ENCODE measurements around the gene TMPRSS6.
A peak's percentile ranks its signal among the peaks of the same experiment; 100 is the strongest.

Gene TMPRSS6

DNA sequence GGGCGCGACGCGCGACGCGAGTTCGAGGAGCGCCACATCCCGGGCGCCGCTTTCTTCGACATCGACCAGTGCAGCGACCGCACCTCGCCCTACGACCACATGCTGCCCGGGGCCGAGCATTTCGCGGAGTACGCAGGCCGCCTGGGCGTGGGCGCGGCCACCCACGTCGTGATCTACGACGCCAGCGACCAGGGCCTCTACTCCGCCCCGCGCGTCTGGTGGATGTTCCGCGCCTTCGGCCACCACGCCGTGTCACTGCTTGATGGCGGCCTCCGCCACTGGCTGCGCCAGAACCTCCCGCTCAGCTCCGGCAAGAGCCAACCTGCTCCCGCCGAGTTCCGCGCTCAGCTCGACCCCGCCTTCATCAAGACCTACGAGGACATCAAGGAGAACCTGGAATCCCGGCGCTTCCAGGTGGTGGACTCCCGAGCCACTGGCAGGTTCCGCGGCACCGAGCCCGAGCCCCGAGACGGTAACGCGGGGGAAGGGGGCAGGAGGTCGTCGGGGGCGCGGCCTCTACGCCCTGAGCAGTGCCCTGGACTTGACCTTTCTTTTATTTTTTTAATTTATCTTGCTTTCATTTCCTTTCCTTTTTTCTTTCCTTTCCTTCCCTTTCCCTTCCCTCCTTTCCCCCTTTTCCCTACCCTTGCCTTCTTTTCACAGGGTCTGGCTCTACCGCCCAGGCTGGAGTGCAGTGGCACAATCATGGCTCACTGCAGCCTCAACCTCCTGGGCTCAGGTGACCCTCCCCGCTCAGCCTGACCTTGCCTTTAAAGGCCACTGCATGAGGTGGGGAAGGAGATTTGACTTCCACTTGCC lies 85.0 kb downstream of the TMPRSS6 start:
- TF ChIP-seq, protein P1, sequence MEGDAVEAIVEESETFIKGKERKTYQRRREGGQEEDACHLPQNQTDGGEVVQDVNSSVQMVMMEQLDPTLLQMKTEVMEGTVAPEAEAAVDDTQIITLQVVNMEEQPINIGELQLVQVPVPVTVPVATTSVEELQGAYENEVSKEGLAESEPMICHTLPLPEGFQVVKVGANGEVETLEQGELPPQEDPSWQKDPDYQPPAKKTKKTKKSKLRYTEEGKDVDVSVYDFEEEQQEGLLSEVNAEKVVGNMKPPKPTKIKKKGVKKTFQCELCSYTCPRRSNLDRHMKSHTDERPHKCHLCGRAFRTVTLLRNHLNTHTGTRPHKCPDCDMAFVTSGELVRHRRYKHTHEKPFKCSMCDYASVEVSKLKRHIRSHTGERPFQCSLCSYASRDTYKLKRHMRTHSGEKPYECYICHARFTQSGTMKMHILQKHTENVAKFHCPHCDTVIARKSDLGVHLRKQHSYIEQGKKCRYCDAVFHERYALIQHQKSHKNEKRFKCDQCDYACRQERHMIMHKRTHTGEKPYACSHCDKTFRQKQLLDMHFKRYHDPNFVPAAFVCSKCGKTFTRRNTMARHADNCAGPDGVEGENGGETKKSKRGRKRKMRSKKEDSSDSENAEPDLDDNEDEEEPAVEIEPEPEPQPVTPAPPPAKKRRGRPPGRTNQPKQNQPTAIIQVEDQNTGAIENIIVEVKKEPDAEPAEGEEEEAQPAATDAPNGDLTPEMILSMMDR (IDR thresholded peaks at IDR 0.05; ENCODE audit: insufficient read depth, low read depth, low read length, missing control alignments), result no peak
- DNase-seq (ENCODE audit: low read depth), result no peak
- H3K4me3 ChIP-seq (ENCODE audit: low read depth, low read length), result no peak overlapping the region

DNA sequence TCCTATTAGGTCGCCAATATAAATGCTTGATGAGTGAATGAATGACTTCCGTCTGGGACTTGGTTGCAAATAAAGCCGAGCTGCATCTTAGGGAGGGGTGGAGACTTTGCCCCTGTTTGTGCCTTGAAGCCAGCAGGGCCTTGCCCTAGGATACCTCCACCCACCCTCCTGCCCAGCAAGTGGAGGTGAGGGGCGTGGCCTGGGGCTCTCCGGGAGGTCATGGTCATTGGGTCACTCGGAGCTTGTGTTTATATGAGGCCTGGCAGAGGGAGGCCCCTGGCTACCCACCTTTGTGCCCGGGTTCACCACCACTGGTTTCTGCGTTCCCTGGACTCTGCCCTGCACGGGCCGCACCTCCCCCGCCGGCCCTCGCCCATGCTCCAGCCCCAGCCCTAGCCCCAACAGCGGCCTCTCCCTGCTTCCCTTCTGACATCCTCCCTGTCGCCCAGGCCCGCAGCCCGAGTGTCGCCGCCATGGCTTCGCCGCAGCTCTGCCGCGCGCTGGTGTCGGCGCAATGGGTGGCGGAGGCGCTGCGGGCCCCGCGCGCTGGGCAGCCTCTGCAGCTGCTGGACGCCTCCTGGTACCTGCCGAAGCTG lies 85.7 kb downstream of the TMPRSS6 start:
- H3K4me3 ChIP-seq (ENCODE audit: low read depth, low read length), result no peak overlapping the region
- no peak for DNase-seq (ENCODE audit: low read depth)
- TF ChIP-seq, protein P1 (IDR thresholded peaks at IDR 0.05; ENCODE audit: insufficient read depth, low read depth, low read length, missing control alignments), result no peak

GRCh38 chr22:37022483-37023337 lies 86.8 kb downstream of the TMPRSS6 start:
- DNase-seq (ENCODE audit: low read depth), result no peak
- H3K4me3 ChIP-seq (ENCODE audit: low read depth, low read length), result no peak overlapping the region
- TF ChIP-seq, protein P1 (IDR thresholded peaks at IDR 0.05; ENCODE audit: insufficient read depth, low read depth, low read length, missing control alignments), result no peak

DNA sequence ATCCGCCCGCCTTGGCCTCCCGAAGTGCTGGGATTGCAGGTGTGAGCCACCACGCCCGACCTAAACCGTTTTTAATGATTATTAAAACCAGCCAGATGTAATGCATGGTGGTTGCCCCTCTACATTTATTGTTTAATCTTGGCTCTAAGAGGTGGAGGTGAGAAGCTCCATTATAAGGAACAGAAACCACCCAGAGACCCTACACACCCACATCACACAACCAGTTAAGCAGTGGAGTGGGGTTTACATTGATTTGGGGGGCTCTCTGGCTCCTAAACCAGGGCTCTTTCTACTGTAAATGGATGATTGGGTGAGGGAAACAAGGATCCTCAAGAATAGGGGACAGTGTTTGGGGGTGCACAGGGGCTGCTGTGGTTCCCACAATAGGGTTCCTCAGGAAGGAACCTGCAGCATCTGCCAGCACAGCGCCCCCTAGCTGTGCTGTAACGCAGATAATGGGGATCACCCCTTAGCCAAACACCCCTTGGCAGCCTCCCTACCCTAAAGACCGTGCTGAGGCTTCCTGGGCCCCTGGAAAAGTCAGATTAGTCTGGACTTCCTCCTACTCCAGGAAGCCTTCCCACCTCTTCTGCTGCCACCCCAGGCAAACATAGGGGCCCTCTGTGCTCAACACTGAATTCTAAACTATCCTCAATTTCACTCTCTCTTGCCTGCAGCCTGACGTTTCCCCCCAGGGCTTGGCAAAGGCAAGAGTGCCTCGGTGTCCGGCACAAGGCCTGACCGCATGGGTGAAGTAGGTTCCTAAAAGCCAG lies 87.6 kb downstream of the TMPRSS6 start:
- TF ChIP-seq, protein P1 (IDR thresholded peaks at IDR 0.05; ENCODE audit: insufficient read depth, low read depth, low read length, missing control alignments), result peak; percentile 90
- peak; percentile 78 for DNase-seq (ENCODE audit: low read depth)
- no peak overlapping the region for H3K4me3 ChIP-seq (ENCODE audit: low read depth, low read length)

GRCh38 chr22:37021041-37021440 lies 88.5 kb downstream of the TMPRSS6 start:
- TF ChIP-seq, protein P1 (IDR thresholded peaks at IDR 0.05; ENCODE audit: insufficient read depth, low read depth, low read length, missing control alignments), result no peak
- DNase-seq (ENCODE audit: low read depth), result no peak
- no peak overlapping the region for H3K4me3 ChIP-seq (ENCODE audit: low read depth, low read length)

GRCh38 chr22:37020192-37020479 lies 89.4 kb downstream of the TMPRSS6 start:
- H3K4me3 ChIP-seq (ENCODE audit: low read depth, low read length), result peak overlapping the region; percentile 63
- DNase-seq (ENCODE audit: low read depth), result peak; percentile 24
- TF ChIP-seq, protein P1 (IDR thresholded peaks at IDR 0.05; ENCODE audit: insufficient read depth, low read depth, low read length, missing control alignments), result no peak
